HG03095 (cell line): Measurements from ENCODE around the gene ZNF334.

Experiments used
- ATAC-seq: cut with Tn5 transposase; IDR thresholded peaks from one replicate; pipeline ENCODE4 v1.9.1; 2021; ENCODE audit warnings: moderate library complexity; ENCODE audit not compliant: unreplicated experiment

The ZNF334 gene

DNA sequence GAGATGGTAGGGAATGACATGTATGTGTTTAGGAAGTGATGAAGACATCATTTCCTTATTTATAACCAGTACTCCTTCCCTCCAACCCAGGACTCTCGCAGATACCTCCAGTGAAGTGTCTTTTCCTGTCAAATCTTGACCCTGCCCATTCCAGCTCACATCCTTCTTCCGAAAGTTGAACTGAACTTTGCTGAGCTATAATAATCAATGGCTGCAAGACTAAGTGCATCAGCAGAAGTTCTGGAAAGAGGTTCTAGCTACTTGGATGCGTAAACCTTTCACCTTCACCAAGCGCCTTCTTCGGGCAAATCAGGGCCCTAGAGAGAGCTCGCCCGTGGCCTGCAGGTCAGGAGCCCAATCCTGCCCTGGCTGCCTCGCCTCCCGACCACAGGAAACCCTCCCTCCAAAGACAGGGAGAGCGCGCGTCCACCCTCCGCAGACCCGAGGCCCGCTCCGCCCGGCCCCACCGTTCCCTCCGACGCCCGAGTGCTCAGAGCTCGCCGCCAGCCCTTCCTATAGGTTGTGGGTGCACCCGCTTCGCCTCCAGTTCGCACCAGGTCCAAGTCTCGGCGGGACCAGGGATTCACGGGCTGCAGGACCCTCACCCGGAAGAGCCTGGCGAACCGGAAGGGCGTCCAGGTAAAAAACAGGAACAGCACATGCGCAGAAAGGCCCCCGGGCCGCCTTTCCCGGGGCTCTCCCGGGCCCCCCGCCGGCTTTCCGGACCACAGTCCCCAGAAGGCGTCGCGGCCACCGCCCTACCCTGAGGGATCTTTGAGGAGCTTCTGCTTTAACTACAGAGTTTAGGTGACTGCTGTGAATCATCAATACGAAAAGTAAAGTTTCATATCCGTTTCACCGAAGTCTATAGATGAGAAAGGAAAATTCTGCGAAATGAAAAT lies at the start of gene ZNF334:
Gene ZNF334, minus strand, starts transcription at position 617 of the 902 bp plus-strand sequence. CDS start 1,457 bp downstream, outside the sequence.
- ATAC-seq = peak; percentile 59

DNA sequence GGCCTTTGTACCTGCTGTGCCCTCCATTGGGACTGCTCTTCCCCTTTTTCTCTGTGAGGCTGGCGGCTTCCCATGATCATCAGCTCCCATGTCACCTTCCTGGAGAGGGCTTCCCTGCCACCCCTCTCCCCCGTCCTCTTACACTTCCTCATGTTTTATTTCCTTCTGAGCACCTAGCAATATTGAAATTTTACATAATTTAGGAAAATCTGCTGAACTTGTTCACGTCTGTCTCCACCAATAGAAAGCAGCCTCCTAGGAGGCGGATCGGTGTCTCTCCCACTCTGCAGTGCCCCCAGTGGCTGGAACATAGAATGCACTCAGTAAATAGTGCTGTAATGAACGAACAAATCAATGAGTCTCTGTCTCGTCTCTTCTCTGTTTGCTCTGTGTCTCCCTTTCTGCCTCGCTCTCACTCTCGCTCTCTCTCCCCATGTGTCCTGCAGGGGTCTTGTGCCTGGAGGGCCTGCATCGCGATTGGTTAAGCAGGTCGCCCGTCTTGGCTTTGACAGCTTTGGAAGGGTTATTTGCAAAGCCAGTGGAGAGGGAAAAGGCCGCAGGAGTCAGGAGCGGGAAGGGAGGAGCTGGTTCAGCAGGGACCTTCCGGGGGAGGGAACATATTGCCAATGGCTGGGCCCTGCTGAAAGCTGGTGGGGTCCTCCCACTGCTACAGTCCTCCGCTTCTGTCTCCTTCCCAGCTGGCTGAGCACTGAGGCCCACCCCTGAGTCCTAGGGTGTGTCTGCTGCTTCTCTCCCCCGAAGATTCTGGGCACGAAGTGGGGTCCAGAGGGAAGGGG lies 49.2 kb upstream of the ZNF334 start:
- no peak for ATAC-seq

DNA sequence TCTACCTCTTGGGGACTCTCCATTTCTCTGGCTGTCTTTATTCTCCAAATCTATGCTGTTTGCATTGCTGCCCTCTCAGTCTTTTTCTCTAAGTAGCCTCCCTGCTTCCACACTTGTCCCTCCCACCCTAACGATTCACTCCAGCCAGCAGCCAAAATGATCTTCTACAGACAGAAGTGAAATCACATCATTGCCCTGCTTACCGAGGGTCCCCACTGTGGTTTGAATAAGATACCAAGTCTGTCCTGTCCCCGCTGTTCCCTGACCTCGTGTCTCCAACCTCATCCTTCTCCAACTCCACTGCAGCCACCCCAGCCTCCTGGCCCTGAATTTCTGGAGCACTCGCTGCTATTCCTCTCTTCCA lies 48.6 kb upstream of the ZNF334 start:
- no peak for ATAC-seq

DNA sequence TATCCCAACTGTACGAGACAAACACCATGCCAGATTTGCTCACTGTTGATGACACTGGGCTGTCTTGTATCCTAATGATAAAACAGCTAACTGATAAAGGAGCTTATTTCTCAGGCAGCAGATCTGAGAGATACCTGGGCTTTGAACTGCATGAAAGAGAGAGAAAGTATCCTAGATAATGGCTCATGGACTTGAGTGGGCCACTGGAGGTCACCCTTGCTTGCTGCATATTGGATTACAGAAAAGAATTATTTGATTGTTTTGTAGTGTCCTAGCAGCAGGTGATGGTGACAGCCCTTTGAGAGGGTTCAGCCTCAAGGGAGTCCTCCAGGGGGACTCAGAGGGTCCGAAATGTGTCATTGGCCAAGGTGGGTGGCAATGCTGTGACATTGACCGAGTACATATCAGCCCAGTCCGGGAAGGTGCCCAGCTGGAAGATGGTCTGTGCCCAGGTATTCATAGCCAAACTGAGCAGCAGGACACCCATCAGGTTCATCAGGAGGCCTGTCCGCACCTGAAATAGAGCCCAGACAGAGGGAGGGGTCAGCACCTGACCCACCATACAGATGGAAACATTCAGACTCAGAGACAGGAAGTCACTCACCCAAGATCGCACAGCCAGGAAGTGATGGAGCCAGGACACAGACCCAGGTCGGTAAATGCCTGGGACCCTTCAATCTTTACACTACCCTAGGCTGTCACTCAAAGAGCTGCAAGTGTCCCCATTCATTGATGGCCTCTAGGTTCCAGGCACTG lies 46.5 kb upstream of the ZNF334 start:
- ATAC-seq = no peak

DNA sequence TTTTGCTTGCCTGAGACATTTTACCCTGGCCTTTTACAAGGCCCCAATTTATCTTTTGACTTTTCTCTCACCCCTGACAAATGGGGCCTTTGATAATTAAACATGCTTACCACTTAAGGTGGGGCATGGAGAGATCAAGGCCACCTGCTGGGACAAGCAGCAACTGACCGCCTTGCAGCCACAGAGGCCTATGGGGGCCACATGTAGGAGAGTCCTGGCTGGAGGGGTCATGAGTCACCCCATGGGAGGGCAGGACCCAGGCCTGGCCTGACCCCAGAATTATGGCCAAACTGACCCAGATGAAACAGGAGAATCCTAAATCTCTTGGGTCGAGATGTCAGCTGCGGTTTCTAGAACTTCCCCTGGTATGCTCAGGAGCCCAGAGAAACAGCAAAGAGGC lies 45.6 kb upstream of the ZNF334 start:
- ATAC-seq = no peak

DNA sequence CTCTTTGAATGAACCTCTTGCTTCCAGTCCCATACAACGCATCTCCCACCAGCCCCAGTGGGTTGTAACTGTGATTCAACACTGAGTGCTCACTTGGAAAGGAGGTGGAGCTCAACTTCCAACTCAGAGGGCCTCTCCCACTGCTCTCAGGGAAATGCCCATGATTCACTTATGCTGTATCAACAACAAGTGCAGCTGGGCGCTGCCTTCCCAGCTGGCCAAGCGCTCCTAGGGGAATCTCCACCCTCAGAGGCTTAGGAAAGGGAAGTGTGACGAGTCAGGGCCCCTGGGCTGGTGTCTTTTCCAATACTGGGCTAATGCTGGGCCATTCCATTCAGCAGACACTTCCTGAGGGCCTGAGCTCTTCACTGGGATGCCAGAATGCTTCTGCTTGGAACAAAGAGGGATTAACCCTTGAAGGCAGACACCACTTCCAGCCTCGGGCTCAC lies 45.2 kb upstream of the ZNF334 start:
- ATAC-seq = no peak

DNA sequence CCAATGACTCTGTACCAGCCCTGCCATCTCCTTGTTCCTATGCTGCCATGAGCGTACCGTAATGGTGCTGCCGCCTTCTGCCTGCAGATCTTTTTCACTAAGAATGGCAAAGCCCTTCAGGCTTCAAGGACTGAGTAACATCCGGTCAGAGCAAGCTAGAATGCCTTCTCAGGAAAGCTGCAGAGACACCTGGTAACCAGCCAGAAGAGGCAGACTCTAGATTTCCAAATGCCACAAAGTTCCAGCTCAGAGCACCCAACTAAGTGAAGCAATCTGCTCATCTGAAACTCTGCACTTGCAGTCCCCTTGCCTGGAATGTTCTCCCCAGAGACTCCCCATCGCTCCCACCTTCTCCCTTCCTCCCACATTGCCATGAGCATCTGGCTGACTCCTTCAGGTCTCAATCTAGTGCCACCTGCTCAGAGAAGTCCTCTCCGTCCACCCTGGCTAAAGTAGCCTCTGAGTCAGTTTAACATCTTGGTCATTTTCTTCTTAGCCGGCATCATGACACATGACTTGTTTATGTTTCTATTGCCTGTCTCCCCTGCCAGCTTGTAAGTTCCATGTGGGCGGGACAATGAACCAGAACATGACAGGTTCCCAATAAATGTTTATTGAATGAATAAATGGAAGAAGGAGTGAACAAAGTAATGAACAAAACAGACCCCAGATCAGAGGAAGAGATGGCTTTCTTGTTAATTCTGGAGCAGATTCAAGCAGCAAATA lies 44.0 kb upstream of the ZNF334 start:
- ATAC-seq = no peak

DNA sequence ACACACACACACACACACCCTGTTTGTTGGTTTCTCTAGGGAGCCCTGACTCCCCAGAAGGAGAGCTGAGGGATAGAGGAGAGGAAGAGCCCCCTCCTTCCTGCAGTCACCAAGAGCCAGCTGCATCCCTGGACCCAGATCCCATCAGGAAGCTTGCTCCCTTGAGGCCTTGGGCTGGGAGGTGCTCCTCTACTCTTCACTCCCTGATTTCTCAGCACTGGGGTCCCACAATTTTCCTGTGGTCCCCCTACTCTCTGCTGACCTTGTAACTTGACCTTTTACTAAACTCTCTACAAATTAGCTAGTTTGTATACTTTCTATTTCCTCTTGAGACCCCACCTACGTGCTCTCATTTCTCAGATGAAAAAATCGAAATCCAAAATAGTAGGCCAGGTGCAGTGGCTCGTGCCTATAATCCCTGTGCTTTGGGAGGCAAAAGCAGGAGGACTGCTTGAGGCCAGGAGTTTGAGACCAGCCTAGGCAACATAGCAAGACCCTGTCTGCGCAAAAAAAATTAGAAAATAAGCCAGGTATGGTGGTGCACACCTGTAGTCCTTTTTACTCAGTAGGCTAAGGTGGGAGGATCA lies 42.1 kb upstream of the ZNF334 start:
- no peak for ATAC-seq

DNA sequence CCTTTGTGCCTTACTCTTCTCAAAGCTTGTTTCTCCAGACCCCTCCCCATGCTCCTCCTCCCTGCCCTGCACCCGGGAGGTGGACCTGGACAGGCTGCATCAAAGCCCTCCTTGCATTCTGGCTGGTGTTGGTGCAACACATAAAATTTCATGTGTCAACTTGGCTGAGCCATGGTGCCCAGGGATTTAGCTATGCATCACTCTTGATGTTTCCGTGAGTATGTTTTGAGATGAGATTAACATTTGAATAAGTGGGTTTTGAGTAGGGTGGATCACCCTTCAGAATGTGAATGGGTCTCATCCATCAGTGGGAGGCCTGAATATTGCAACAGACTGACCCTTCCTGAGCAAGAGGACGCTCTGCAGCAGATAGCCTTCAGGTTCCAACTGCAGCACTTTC lies 41.5 kb upstream of the ZNF334 start:
- no peak for ATAC-seq

DNA sequence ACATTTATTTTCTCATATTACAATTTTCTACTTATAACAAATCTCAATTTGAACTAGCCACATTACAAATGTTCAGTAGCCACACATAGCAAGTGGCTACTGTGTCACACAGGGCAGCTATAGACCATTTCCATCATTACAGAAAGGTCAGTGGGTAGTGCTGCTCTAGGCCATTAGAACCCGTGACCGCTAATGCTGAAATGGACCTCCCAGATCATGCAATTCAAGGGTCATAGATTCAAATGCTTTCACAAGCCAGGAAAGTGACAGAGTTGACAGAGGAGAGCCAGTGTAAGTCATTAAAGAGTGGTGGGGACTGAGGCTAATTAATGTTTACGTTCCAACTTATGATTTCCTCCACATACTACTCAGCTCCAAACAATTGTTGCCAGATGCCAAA lies 40.6 kb upstream of the ZNF334 start:
- no peak for ATAC-seq

DNA sequence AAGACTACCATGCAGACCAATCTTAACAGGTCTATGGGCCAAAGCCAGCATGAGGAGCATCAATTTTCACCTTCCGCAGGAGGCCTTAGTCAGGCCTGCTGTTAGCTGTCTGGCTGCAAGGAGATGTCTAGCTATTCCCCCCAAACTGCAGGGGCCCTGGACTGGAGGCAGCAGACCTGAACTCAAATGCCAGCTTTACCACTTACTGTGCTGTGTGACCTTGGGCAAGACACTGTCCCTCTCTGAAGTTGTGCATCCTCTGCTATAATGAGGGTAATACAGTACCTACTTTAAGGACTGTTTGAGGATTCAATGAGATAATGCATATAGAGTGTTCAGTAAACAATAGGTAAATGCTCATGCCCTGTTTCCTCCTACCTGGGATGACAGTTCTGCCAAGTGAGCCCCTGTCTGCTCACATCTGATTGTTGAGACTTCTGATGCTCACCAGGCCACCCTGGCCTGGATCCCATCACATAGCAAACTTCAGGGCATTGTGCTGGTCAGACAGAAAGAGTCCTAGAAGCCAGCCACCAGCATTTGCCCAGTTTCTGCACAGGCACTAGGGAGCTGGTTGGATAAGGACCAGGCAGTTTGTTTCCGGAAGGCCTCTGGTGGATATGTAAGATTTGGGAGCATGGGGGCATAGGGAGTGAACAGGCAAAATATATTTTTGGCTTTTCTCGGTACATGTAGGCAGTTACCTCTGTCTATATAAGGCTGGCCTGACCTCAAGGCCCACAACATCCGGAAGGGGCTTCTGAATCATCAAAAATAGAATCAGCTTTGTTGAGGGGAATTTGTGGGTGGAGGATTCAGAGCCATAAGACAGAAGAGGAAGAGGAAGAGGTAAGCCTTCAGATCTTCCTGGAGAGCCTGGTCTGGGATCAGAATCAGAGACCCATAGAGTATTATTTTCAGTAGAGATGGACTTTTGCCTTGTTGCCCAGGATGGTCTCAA lies 39.4 kb upstream of the ZNF334 start:
- peak; percentile 60 for ATAC-seq

DNA sequence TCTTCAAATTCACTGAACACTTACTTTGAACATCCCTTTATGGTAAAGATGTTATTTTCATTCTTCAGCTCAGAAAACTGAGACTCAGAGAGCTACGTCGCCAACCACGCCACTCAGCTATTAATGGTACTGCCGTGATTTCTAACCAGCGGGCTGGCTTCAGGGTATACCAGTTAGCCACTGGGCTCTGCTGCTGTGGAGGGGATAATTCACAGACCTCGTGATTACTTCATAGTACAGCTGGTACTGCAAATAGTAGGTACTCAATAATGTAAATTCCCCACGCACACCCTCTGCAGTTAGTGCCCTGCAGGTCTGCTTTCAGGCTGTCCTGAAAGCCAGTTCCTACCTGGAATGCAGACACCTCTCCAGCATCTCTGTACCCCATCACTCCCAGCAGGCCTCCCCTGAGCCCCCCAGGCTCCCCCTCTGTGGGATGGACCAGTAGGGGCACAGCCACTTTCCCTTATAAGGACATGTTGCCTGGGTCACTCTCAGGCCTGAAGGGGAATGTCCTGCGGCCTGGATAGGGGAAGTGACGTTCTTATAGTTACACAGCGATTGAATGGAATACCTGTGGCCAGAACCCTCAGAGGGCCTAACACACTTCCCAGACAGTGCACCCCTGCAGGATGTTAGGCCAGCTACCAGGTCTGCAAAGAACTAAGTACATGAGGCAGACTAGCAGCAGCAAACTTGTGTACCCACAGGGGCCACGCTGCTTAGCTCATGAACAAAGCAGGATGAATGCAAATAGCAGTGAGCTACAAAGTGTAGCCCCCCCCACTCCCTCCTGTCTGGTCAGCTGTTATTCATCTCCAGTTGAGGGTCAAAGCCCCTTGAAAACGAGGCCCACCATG lies 38.4 kb upstream of the ZNF334 start:
- no peak for ATAC-seq

DNA sequence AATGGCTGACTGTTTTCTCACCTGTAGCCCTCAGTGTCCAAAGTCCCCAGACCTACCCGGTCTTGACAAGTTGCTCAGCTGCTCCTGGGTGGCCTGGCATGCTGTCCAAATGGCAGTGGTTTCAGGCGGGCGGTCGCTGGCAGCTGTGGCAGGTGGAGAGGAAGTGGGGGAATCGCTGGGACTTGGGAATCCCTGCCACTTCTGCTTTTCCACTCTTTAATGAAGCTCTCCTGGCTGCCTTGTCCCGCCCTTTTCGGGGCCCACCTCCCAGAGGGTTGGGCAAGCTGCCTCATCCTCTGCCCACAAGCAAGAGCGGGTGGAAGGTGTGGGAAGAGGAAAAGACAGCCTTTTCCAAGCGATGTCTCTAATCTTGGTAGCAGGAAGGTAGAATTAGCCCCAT lies 37.1 kb upstream of the ZNF334 start, which contains the start of gene OCSTAMP:
Gene OCSTAMP, minus strand, starts transcription at position 194 of the 400 bp plus-strand sequence. Its CDS starts 94 bp downstream, at position 100.
- no peak for ATAC-seq

DNA sequence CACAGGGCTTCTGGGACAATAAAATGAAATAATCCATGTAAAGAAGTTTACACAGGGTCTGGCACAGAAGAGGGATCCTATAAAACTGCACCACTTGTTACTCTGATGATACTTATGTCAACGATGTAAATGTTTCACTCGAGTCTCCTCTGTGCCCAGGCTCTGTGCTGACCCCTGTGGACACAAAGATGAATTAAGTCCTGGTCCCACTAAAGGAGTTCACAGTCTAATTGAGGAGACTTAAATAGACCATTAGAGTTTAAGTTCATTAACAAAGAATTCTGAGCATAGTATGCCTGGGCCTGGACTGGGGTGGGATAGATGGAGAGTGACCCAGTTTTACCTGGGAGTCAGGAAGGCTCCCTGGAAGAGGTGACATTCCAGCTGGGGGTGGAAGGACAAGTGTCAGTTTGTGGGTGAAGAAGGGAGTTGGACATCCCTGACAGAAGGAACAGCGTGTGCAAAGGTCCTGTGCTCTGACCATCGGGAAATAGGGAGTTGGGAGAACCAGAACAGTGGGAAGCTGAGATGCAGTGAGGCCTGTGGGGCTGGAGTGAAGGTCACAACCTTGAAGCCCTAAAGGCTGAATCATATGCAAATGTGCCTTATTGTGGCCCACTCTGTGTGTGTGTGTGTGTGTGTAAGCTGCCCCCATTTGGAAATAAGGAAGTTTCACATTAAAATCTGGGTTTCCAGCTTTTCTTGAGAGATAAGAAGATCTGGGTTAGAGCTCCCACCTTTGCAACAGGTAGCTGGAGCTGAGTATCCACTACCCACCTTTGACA lies 36.0 kb upstream of the ZNF334 start:
- ATAC-seq = no peak

DNA sequence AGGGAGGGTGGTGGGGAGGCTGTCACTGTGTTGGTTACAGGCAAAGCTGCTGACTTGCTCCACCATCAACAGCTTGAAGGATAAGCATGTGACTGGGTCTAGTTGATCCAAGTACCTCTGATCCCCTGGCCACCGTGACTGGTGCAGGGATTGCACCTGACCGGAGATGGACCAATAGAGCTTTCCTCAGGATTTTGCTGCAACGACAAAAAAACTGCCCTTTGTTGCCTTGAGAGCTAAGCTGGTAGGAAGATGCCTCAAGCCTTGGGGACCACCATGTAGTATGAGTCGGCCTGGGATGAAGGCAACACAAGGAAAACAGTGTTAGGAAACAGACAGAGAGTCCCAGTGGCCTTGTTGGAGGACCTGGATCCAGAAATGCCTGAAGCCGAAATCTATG lies 35.3 kb upstream of the ZNF334 start:
- no peak for ATAC-seq

DNA sequence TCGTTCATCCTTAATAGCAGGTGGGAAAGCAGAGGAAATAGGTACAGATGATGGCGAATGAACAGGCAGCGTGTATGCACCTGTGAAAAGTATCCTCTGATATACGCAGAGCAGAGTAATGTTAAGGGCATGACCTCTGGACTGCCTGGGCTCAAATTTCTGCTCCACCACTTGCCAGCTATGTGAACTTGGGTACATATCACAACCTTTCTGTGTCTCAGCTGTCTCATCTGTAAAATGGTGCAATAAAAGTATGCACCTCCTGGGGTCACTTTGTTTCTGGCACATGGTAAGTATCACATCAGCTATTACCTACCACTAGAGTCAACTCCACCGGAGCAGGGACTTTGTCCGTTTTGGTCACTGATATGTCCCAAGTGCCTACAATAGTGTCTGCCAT lies 34.6 kb upstream of the ZNF334 start:
- ATAC-seq = no peak

DNA sequence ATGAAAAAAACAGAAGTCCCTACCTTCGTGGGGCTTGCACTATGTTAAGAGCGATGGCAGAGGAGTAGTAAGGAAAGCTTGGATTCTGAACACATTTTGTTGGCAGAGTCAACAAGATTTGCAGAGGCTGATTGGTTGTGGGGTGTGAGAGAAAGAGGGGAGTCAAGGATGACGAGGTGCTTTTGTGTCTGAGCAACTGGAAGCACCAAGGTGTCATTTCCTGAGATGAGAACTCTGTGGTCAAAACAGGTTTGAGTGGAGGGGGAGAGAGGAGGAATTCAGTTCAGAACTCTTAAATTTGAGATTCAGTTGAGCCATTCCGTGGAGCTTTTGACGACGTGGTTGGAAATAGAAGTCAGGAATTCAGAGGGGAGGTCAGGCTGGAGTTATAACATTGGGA lies 33.6 kb upstream of the ZNF334 start:
- ATAC-seq = no peak
